WTC11 (cell line): ENCODE results near the gene C1QL4. TPM values are rescaled to one million over a fixed set of nuclear protein-coding genes. Genes with fewer than 3 reads are reported as not detected.
"Not testable (repeated sequence)": the region's sequence is repeated elsewhere in the genome, so short reads cannot be mapped to it uniquely, and the experiment has no call there.

Source experiments
- ATAC-seq: fragments of 200-7000 bp; cut with Tn5 transposase; 2 replicates; pipeline ENCODE4 v1.10.0; 2021; ENCODE audit warnings: mild to moderate bottlenecking, moderate library complexity
- CTCF ChIA-PET: fragments of 300-600 bp; sonication (Branson Sonifier 250); formaldehyde crosslinking; loops from one replicate; lab custom pipeline; 2021; ENCODE audit warnings: antibody characterized with exemption; lab: Charles Lee
- POLR2A ChIA-PET: fragments of 350-600 bp; sonication (Branson Sonifier 250); formaldehyde crosslinking; loops from one replicate; lab custom pipeline; 2021; ENCODE audit warnings: antibody characterized with exemption; lab: Charles Lee
- DNase-seq: peaks from one replicate; pipeline ENCODE4 v3.0.0; 2021; ENCODE audit warnings: low spot score
- H3K27ac Mint-ChIP-seq: 2 replicates; pipeline ENCODE4 v1.8.0; 2021; ENCODE audit warnings: mixed read lengths
- H3K27me3 Mint-ChIP-seq: 2 replicates; pipeline ENCODE4 v1.8.0; 2021; ENCODE audit warnings: low read depth, mild to moderate bottlenecking, moderate library complexity, mixed read lengths
- H3K36me3 Mint-ChIP-seq: 2 replicates; pipeline ENCODE4 v1.8.0; 2021; ENCODE audit warnings: mixed read lengths
- H3K4me1 Mint-ChIP-seq: 2 replicates; pipeline ENCODE4 v1.8.0; 2022; ENCODE audit warnings: mixed read lengths
- H3K4me3 Mint-ChIP-seq: 2 replicates; pipeline ENCODE4 v1.8.0; 2021; ENCODE audit warnings: mild to moderate bottlenecking, moderate library complexity, mixed read lengths
- H3K9me3 Mint-ChIP-seq: 2 replicates; pipeline ENCODE4 v1.8.0; 2021; ENCODE audit warnings: mixed read lengths
- total RNA-seq: library from RNA; stranded (reverse); gene quantifications from 3 replicates; pipeline ENCODE4 v1.2.3, GENCODE V29; 2021

C1QL4 gene
- total RNA-seq, 1 experiment from 2014 or later = 1.2 TPM

DNA sequence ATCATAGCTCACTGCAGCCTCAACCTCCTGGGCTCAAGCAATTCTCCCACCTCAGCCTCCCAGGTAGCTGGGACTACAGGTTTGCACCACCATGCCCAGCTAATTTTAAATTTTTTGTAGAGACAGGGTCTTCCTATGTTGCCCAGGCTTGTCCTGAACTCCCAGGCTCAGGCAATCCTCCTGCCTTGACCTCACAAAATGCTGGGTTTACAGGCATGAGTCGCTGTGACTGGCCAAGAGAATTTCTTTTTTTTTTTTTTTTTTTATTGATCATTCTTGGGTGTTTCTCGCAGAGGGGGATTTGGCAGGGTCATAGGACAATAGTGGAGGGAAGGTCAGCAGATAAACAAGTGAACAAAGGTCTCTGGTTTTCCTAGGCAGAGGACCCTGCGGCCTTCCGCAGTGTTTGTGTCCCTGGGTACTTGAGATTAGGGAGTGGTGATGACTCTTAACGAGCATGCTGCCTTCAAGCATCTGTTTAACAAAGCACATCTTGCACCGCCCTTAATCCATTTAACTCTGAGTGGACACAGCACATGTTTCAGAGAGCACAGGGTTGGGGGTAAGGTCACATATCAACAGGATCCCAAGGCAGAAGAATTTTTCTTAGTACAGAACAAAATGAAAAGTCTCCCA is 54.1 kb downstream of the C1QL4 start:
- Mint-ChIP-seq H3K4me1 (peaks cover 23% of the 10 kb centered on the region), H3K27me3 (peaks cover 14% of the 10 kb centered on the region)
- H3K9me3 Mint-ChIP-seq, H3K36me3 Mint-ChIP-seq, ATAC-seq, POLR2A ChIA-PET, DNase-seq, H3K4me3 Mint-ChIP-seq, H3K27ac Mint-ChIP-seq: not testable (repeated sequence)
- CTCF ChIA-PET = interaction anchor here (0.6 to 8.8 kb wide), 5 partner anchors 13 to 227 kb away, joined by 3 to 97 read pairs (median 9); partner anchors contain the start of genes DNAJC22 and PRPH

Other genes with a start within 250 kb of the C1QL4 start
- gene DHH, start 242.4 kb downstream of the C1QL4 start, total RNA-seq = 0.15 TPM in 1 of 3 replicates, not detected in the others
- 52.8 to 78.2 TPM (median 53.1 TPM) in 3 replicates for gene LMBR1L, start 226.3 kb downstream of the C1QL4 start, total RNA-seq
- gene TUBA1B, start 205.8 kb downstream of the C1QL4 start, total RNA-seq = 1,806 to 1,997 TPM (median 1,954 TPM) in 3 replicates
- gene TUBA1A, start 148.1 kb downstream of the C1QL4 start, total RNA-seq = 195 to 226 TPM (median 203 TPM) in 3 replicates
- gene TUBA1C, start 72.1 kb downstream of the C1QL4 start, total RNA-seq = 458 to 540 TPM (median 478 TPM) in 3 replicates
- gene PRPH, start 42.0 kb downstream of the C1QL4 start, total RNA-seq = 0.73 to 2.4 TPM (median 1.7 TPM) in 3 replicates
- gene TROAP, start 13.9 kb downstream of the C1QL4 start, total RNA-seq = 78.5 to 89.2 TPM (median 80.0 TPM) in 3 replicates
- gene DNAJC22, start 9.7 kb upstream of the C1QL4 start, total RNA-seq = 0.14 to 0.24 TPM (median 0.23 TPM) in 3 replicates
- 25.9 to 26.9 TPM (median 26.5 TPM) in 3 replicates for gene SPATS2, start 30.3 kb upstream of the C1QL4 start, total RNA-seq
- gene KCNH3, start 201.8 kb upstream of the C1QL4 start, total RNA-seq = 0.27 to 0.44 TPM (median 0.44 TPM) in 3 replicates
- 94.8 to 105 TPM (median 96.5 TPM) in 3 replicates for gene MCRS1, start 231.0 kb upstream of the C1QL4 start, total RNA-seq